Measurements from ENCODE around the gene S100A6. TPM values are rescaled to one million over a fixed set of nuclear protein-coding genes. Genes with fewer than 3 reads are reported as not detected.
A peak's percentile ranks its signal among the peaks of the same experiment; 100 is the strongest.

The S100A6 gene
- polyA plus RNA-seq, 1 donor from 2014 or later, result not detected

GRCh38 chr1:153513666-153514065 is 22.1 kb downstream of the S100A6 start:
- H3K27ac ChIP-seq (ENCODE audit: low read length), result no peak overlapping the region
- no peaks in the 10 kb centered on the region for H3K79me2 ChIP-seq (replicated peaks; ENCODE audit: insufficient read depth, low read length)
- no peak overlapping the region for H2AFZ ChIP-seq (ENCODE audit: low read depth, low read length)
- no peak overlapping the region for H3K9ac ChIP-seq (ENCODE audit: low read length)
- H4K20me1 ChIP-seq (ENCODE audit: insufficient read depth), result no peaks in the 10 kb centered on the region
- no peaks in the 10 kb centered on the region for H3K9me3 ChIP-seq (ENCODE audit: low read length)
- no peaks in the 10 kb centered on the region for H3F3A ChIP-seq (ENCODE audit: insufficient read depth, low read length, poor library complexity, severe bottlenecking)
- TF ChIP-seq SMC3 (conservative IDR thresholded peaks at IDR 0.05; ENCODE audit: poor library complexity) (no peak), RAD21 (conservative IDR thresholded peaks at IDR 0.05) (no peak), REST (IDR thresholded peaks at IDR 0.05; ENCODE audit: borderline replicate concordance) (no peak)
- H3K27me3 ChIP-seq (ENCODE audit: insufficient read depth, low read depth, low read length), result no peaks in the 10 kb centered on the region
- no peak overlapping the region for H3K4me2 ChIP-seq (ENCODE audit: low read length)
- no peak overlapping the region for H3K4me3 ChIP-seq (ENCODE audit: low read length)
- H3K36me3 ChIP-seq (ENCODE audit: insufficient read depth, low read length), result no peaks in the 10 kb centered on the region
- no peaks in the 10 kb centered on the region for H3K9me2 ChIP-seq (ENCODE audit: insufficient read depth, low read length)

- Histone ChIP-seq H3K27me3 (ENCODE audit: insufficient read depth, low read depth, low read length) (no peaks in the 10 kb centered on the region), H3K79me2 (replicated peaks; ENCODE audit: insufficient read depth, low read length) (no peaks in the 10 kb centered on the region), H3K9me2 (ENCODE audit: insufficient read depth, low read length) (no peaks in the 10 kb centered on the region), H3K36me3 (ENCODE audit: insufficient read depth, low read length) (no peaks in the 10 kb centered on the region), H4K20me1 (ENCODE audit: insufficient read depth) (no peaks in the 10 kb centered on the region), H3K9me3 (ENCODE audit: low read length) (no peaks in the 10 kb centered on the region), H3K27ac (ENCODE audit: low read length) (no peak overlapping the region), H3K9ac (ENCODE audit: low read length) (no peak overlapping the region), H3F3A (ENCODE audit: insufficient read depth, low read length, poor library complexity, severe bottlenecking) (no peaks in the 10 kb centered on the region), H3K4me3 (ENCODE audit: low read length) (no peak overlapping the region), H3K4me2 (ENCODE audit: low read length) (no peak overlapping the region), H2AFZ (ENCODE audit: low read depth, low read length) (no peak overlapping the region)
- TF ChIP-seq EZH2 (IDR thresholded peaks at IDR 0.05; ENCODE audit: borderline replicate concordance, insufficient read depth, low read length, poor library complexity, severe bottlenecking) (no peak), POLR2AphosphoS5 (IDR thresholded peaks at IDR 0.05) (no peak), RAD21 (conservative IDR thresholded peaks at IDR 0.05) (no peak), REST (IDR thresholded peaks at IDR 0.05; ENCODE audit: borderline replicate concordance) (no peak), TAF1 (IDR thresholded peaks at IDR 0.05; ENCODE audit: low read depth) (no peak)
These were observed 22.8 kb downstream of the S100A6 start for GRCh38 chr1:153513023-153513422.

- no peaks in the 10 kb centered on the region for H3K27me3 ChIP-seq (ENCODE audit: insufficient read depth, low read depth, low read length)
- H3K4me2 ChIP-seq (ENCODE audit: low read length), result no peak overlapping the region
- no peak overlapping the region for H2AFZ ChIP-seq (ENCODE audit: low read depth, low read length)
- H3K9ac ChIP-seq (ENCODE audit: low read length), result no peak overlapping the region
- no peaks in the 10 kb centered on the region for H3K9me2 ChIP-seq (ENCODE audit: insufficient read depth, low read length)
- no peaks in the 10 kb centered on the region for H4K20me1 ChIP-seq (ENCODE audit: insufficient read depth)
- H3K9me3 ChIP-seq (ENCODE audit: low read length), result no peaks in the 10 kb centered on the region
- no peaks in the 10 kb centered on the region for H3K79me2 ChIP-seq (replicated peaks; ENCODE audit: insufficient read depth, low read length)
- H3K27ac ChIP-seq (ENCODE audit: low read length), result no peak overlapping the region
- no peak overlapping the region for H3K4me3 ChIP-seq (ENCODE audit: low read length)
- TF ChIP-seq MXI1 (conservative IDR thresholded peaks at IDR 0.05; ENCODE audit: poor library complexity, severe bottlenecking) (peak; percentile 46), EZH2 (IDR thresholded peaks at IDR 0.05; ENCODE audit: borderline replicate concordance, insufficient read depth, low read length, poor library complexity, severe bottlenecking) (no peak), EP300 (conservative IDR thresholded peaks at IDR 0.05; ENCODE audit: poor library complexity, severe bottlenecking) (no peak), SMC3 (conservative IDR thresholded peaks at IDR 0.05; ENCODE audit: poor library complexity) (peak; percentile 73), CTCF (IDR thresholded peaks at IDR 0.05; ENCODE audit: poor library complexity, severe bottlenecking) (peak; percentile 80), RAD21 (conservative IDR thresholded peaks at IDR 0.05) (peak; percentile 85), TAF1 (IDR thresholded peaks at IDR 0.05; ENCODE audit: low read depth) (no peak)
- H3F3A ChIP-seq (ENCODE audit: insufficient read depth, low read length, poor library complexity, severe bottlenecking), result no peaks in the 10 kb centered on the region
- no peaks in the 10 kb centered on the region for H3K36me3 ChIP-seq (ENCODE audit: insufficient read depth, low read length)
These were observed 24.8 kb downstream of the S100A6 start for GRCh38 chr1:153510984-153511410.

Data from neural cell (in vitro differentiated cells).